D341Med (cell line): ENCODE data around the gene CDH26.
"Not testable (repeated sequence)": the region's sequence is repeated elsewhere in the genome, so short reads cannot be mapped to it uniquely, and the experiment has no call there.

Experiments used
- DNase-seq: peaks from one replicate; pipeline ENCODE4 v3.0.0; 2012; ENCODE audit warnings: low spot score

The CDH26 gene

GRCh38 chr20:59940956-59941294 lies 17.3 kb upstream of the CDH26 start:
- DNase-seq: no peak

GRCh38 chr20:59942245-59942644 lies 16.0 kb upstream of the CDH26 start:
- DNase-seq: no peak

- DNase-seq: no peak
Observed at GRCh38 chr20:59944726-59945125, 13.5 kb upstream of the CDH26 start.

GRCh38 chr20:59945175-59945574 lies 13.0 kb upstream of the CDH26 start:
- no peak for DNase-seq

GRCh38 chr20:59945731-59946130 lies 12.5 kb upstream of the CDH26 start:
- no peak for DNase-seq

GRCh38 chr20:59947376-59947775 lies 10.8 kb upstream of the CDH26 start:
- DNase-seq: no peak

- DNase-seq: no peak
Observed at GRCh38 chr20:59948212-59948611, 10.0 kb upstream of the CDH26 start.

GRCh38 chr20:59948828-59949720 lies 9.1 kb upstream of the CDH26 start:
- DNase-seq: no peak

- DNase-seq: no peak
Observed at GRCh38 chr20:59949911-59950310, 8.3 kb upstream of the CDH26 start.

- no peak for DNase-seq
Observed at GRCh38 chr20:59954718-59955117, 3.5 kb upstream of the CDH26 start.

GRCh38 chr20:59955131-59955796 lies 3.0 kb upstream of the CDH26 start:
- peak; percentile 59 for DNase-seq

- DNase-seq: not testable (repeated sequence)
Observed at GRCh38 chr20:59957568-59957967, 655 bp upstream of the CDH26 start.

- no peak for DNase-seq
Observed at GRCh38 chr20:59958626-59959025, 403 bp downstream of the CDH26 start.

- no peak for DNase-seq
Observed at GRCh38 chr20:59961423-59961822, 3.2 kb downstream of the CDH26 start.

GRCh38 chr20:59962155-59962554 lies 3.9 kb downstream of the CDH26 start:
- DNase-seq: no peak

GRCh38 chr20:59966428-59966827 lies 8.2 kb downstream of the CDH26 start:
- DNase-seq: no peak

GRCh38 chr20:59971428-59971827 lies 13.2 kb downstream of the CDH26 start:
- no peak for DNase-seq

- DNase-seq: no peak
Observed at GRCh38 chr20:59972037-59972801, 14.0 kb downstream of the CDH26 start.

GRCh38 chr20:59976156-59976782 lies 18.0 kb downstream of the CDH26 start:
- no peak for DNase-seq

- no peak for DNase-seq
Observed at GRCh38 chr20:59977086-59977485, 18.9 kb downstream of the CDH26 start.

- DNase-seq: no peak
Observed at GRCh38 chr20:59983076-59983475, 24.9 kb downstream of the CDH26 start.

- no peak for DNase-seq
Observed at GRCh38 chr20:59984541-59984940, 26.3 kb downstream of the CDH26 start.
